Stimulated activated memory B cell treated with anti-CD40 and anti-IgM and Interleukin-4, amounts not matched to agents 10 μg/mL and 1 μg/mL and 100 μg/mL, for 72 hours (primary cell): ENCODE measurements around the gene ASIC2.

Experiments
- ATAC-seq: fragments of 150-1000 bp; cut with Tn5 transposase; 2 replicates; pipeline ENCODE4 v1.10.0; 2021
- H3K27ac Mint-ChIP-seq: one replicate; pipeline ENCODE4 v1.8.0; 2022; ENCODE audit warnings: mild to moderate bottlenecking, mixed read lengths
- H3K27me3 Mint-ChIP-seq: one replicate; pipeline ENCODE4 v1.8.0; 2022; ENCODE audit warnings: mixed read lengths
- H3K36me3 Mint-ChIP-seq: one replicate; pipeline ENCODE4 v1.8.0; 2022; ENCODE audit warnings: mixed read lengths
- H3K4me1 Mint-ChIP-seq: one replicate; pipeline ENCODE4 v1.8.0; 2022; ENCODE audit warnings: mixed read lengths
- H3K4me3 Mint-ChIP-seq: one replicate; pipeline ENCODE4 v1.8.0; 2022; ENCODE audit warnings: mild to moderate bottlenecking, moderate library complexity, mixed read lengths
- H3K9me3 Mint-ChIP-seq: one replicate; pipeline ENCODE4 v1.8.0; 2022; ENCODE audit warnings: mixed read lengths

The ASIC2 gene

DNA sequence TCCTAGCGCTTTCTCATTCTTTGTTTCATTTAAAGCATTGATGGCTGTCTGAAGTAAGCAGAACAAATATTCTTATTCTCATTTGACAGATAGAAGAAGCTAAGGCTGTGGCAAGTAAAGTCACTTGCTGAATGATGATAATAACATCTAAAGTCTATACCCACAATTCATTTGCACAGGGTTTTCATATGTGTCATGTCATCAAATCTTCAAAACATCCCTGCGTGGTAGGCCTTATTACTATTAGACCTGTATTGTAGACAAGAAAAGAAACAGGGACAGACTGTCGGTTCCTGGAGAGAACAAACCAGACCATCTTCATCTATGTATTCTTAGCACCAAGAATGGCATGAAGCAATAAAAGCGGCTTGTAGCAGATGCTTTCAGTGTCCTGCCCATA is 85.9 kb downstream of the ASIC2 start:
- Mint-ChIP-seq H3K4me3 (no peak overlapping the region), H3K4me1 (no peaks in the 10 kb centered on the region), H3K36me3 (no peaks in the 10 kb centered on the region), H3K9me3 (no peaks in the 10 kb centered on the region), H3K27me3 (no peaks in the 10 kb centered on the region), H3K27ac (no peak overlapping the region)
- no peak for ATAC-seq

GRCh38 chr17:33205552-33205951 is 87.5 kb downstream of the ASIC2 start:
- Mint-ChIP-seq H3K27me3 (no peaks in the 10 kb centered on the region), H3K36me3 (no peaks in the 10 kb centered on the region), H3K9me3 (no peaks in the 10 kb centered on the region), H3K27ac (no peak overlapping the region), H3K4me1 (no peaks in the 10 kb centered on the region), H3K4me3 (no peak overlapping the region)
- no peak for ATAC-seq

DNA sequence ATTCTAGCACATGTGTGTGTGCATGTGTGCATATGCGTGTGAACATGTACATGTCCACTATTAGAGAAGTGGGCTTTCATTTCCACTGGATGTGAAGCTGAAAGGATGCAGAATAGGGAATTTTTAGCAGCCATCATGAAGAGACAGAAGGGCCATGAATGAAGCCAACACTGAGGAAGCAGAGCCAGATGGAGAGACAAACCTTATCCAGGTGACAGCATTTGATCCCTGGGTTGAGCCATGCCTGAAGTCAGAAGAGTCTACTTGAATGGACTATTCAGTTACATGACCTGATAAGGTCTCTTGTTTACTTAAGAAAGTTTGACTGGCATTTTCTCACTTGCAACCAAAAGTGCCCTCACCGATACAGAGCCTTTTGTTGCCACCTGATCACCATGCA is 88.4 kb downstream of the ASIC2 start:
- H3K36me3 Mint-ChIP-seq, result no peaks in the 10 kb centered on the region
- H3K4me3 Mint-ChIP-seq, result no peak overlapping the region
- H3K27ac Mint-ChIP-seq, result no peak overlapping the region
- no peak for ATAC-seq
- no peaks in the 10 kb centered on the region for H3K27me3 Mint-ChIP-seq
- H3K9me3 Mint-ChIP-seq, result no peaks in the 10 kb centered on the region
- no peaks in the 10 kb centered on the region for H3K4me1 Mint-ChIP-seq

- H3K27ac Mint-ChIP-seq, result no peak overlapping the region
- no peak overlapping the region for H3K4me3 Mint-ChIP-seq
- H3K27me3 Mint-ChIP-seq, result no peaks in the 10 kb centered on the region
- ATAC-seq, result no peak
- H3K9me3 Mint-ChIP-seq, result no peaks in the 10 kb centered on the region
- H3K4me1 Mint-ChIP-seq, result no peaks in the 10 kb centered on the region
- H3K36me3 Mint-ChIP-seq, result no peaks in the 10 kb centered on the region
Measured at GRCh38 chr17:33204156-33204555, 88.9 kb downstream of the ASIC2 start.

GRCh38 chr17:33202796-33203495 is 90.1 kb downstream of the ASIC2 start:
- Mint-ChIP-seq H3K27ac (no peak overlapping the region), H3K27me3 (no peaks in the 10 kb centered on the region), H3K9me3 (no peaks in the 10 kb centered on the region), H3K4me1 (no peaks in the 10 kb centered on the region), H3K4me3 (no peak overlapping the region), H3K36me3 (no peaks in the 10 kb centered on the region)
- ATAC-seq, result no peak

GRCh38 chr17:33202021-33202420 is 91.1 kb downstream of the ASIC2 start:
- H3K9me3 Mint-ChIP-seq, result no peaks in the 10 kb centered on the region
- no peak overlapping the region for H3K27ac Mint-ChIP-seq
- no peaks in the 10 kb centered on the region for H3K27me3 Mint-ChIP-seq
- no peak overlapping the region for H3K4me3 Mint-ChIP-seq
- H3K4me1 Mint-ChIP-seq, result no peaks in the 10 kb centered on the region
- H3K36me3 Mint-ChIP-seq, result no peaks in the 10 kb centered on the region
- no peak for ATAC-seq

DNA sequence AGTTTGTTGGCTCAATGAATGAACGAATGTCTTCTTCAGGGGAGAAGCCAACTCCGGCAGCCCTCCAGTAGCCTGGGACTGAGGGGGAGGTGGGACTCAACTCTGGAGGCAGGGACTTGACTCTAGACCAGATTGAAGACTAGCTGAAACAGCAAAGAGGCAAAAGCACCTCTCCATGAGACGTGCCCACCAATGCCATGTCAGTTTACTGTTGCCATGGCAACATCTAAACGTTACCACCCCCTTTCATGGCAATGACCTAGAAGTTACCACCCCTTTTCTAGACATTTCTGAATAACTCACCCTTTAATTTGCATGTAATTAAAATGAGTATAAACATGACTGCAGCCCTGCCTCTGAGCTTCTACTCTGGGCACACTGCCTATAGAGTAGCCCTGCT is 91.8 kb downstream of the ASIC2 start:
- Mint-ChIP-seq H3K27me3 (no peaks in the 10 kb centered on the region), H3K27ac (no peak overlapping the region), H3K4me3 (no peak overlapping the region), H3K9me3 (no peaks in the 10 kb centered on the region), H3K4me1 (no peaks in the 10 kb centered on the region), H3K36me3 (no peaks in the 10 kb centered on the region)
- ATAC-seq, result no peak

GRCh38 chr17:33200587-33200986 is 92.5 kb downstream of the ASIC2 start:
- no peak overlapping the region for H3K27ac Mint-ChIP-seq
- H3K4me1 Mint-ChIP-seq, result no peaks in the 10 kb centered on the region
- no peaks in the 10 kb centered on the region for H3K27me3 Mint-ChIP-seq
- H3K9me3 Mint-ChIP-seq, result no peaks in the 10 kb centered on the region
- no peak for ATAC-seq
- no peaks in the 10 kb centered on the region for H3K36me3 Mint-ChIP-seq
- no peak overlapping the region for H3K4me3 Mint-ChIP-seq

DNA sequence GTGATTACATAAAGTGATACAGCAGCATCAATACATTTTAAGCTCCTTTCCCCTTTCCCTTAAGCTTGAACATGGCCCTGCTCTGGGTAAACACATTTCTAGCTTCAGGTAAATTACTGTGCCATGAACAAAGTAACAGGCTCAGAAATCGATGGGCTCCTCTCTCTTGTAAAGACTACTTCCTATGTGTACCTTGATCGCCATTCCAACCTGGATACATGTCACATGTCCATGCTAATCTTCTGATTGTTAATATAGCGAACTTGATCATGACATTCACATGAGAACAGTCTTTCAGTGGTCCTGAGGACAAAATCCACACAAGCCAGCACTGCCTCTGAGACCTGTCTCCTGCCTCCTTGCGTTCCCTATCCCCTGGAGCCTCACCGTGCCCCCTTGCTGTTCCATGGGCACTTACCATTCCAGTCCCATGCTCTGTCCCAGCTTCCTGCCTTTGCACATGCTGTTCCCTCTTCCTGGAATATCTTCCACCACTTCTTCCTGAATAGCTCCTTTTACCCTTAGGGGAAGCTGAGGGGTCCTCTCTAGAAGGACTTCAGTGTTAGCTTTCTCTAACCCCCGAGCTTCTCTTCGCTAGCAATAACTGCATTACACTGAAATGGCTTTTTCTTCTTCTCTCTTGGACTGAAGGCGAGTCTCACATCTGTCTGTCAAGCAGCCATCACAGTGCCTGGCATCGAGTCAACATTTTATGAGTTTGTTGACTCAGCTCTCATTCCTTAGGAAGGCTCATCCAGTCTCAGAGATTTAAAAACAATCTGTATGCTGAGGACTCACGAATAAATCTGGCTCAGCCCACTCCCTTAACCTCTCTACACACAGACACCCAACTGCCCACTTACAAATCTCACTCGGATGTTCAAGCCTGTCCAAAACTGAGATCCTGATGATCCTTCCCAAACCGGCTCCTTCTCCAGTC is 93.3 kb downstream of the ASIC2 start:
- no peak overlapping the region for H3K4me3 Mint-ChIP-seq
- H3K27me3 Mint-ChIP-seq, result no peaks in the 10 kb centered on the region
- no peak overlapping the region for H3K27ac Mint-ChIP-seq
- H3K4me1 Mint-ChIP-seq, result no peaks in the 10 kb centered on the region
- ATAC-seq, result no peak
- H3K36me3 Mint-ChIP-seq, result no peaks in the 10 kb centered on the region
- no peaks in the 10 kb centered on the region for H3K9me3 Mint-ChIP-seq

DNA sequence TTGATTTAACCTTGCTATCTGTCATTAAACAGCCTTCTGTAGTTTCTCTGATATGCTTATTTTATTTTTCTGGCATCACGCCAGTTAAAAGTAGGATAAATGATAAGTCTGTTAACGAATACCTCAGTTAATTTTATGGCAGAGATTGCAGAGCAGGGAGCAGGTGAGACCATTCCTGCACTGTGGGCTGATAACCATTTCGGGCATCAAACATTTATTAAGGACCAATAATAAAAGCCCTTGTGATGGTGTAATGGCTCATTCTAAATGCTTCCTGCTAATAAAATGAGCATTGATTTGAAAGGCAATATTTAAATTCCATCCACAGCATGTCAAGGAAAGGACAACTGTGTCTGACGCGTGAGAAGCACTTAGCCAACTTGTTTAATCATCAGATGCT is 94.1 kb downstream of the ASIC2 start:
- Mint-ChIP-seq H3K4me1 (no peaks in the 10 kb centered on the region), H3K4me3 (no peak overlapping the region), H3K36me3 (no peaks in the 10 kb centered on the region), H3K9me3 (no peaks in the 10 kb centered on the region), H3K27me3 (peaks cover 6% of the 10 kb centered on the region), H3K27ac (no peak overlapping the region)
- no peak for ATAC-seq

DNA sequence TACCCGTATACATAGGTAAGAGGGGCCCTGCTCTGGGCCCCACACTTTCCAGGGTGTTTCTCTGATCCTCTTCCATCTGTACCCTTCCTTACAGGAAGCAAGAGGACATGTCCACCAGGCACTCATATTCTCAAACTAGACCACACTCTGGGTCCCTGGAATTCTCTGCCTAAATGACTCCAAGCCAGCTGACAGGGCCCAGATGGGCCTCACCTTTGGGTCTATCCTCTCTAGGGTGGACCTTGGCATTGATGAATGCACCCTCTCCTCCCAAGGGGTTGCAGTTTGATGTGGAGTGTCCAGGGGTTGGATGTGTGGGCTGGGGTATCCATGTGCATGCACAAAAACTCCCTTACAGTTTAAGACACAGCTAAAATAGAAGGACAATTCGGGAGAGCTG is 95.8 kb downstream of the ASIC2 start:
- no peaks in the 10 kb centered on the region for H3K9me3 Mint-ChIP-seq
- peaks cover 12% of the 10 kb centered on the region for H3K27me3 Mint-ChIP-seq
- no peak for ATAC-seq
- H3K27ac Mint-ChIP-seq, result no peak overlapping the region
- no peaks in the 10 kb centered on the region for H3K36me3 Mint-ChIP-seq
- H3K4me1 Mint-ChIP-seq, result no peaks in the 10 kb centered on the region
- no peak overlapping the region for H3K4me3 Mint-ChIP-seq

DNA sequence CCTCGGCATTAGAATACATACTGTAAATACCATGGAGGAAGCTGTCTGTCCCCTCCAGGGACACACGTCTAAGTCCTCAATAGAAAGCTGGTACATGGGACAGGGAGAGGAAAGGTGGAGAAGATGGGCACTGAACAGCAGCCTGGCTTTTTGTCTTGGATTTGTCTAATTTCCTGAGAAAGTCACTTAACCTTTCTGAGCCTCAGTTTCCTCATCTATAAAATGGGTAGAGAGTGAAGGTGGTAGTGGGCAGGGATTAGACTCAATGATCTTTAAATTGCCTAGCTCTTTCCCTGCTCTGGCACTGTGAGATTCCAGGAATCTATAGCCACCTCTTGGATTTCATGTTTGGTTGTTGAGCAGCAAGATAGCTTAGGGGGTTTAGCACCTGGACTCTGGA is 96.2 kb downstream of the ASIC2 start:
- H3K9me3 Mint-ChIP-seq, result no peaks in the 10 kb centered on the region
- no peak overlapping the region for H3K27ac Mint-ChIP-seq
- H3K36me3 Mint-ChIP-seq, result no peaks in the 10 kb centered on the region
- ATAC-seq, result no peak
- H3K27me3 Mint-ChIP-seq, result peaks cover 12% of the 10 kb centered on the region
- no peaks in the 10 kb centered on the region for H3K4me1 Mint-ChIP-seq
- no peak overlapping the region for H3K4me3 Mint-ChIP-seq

GRCh38 chr17:33192951-33193911 is 99.9 kb downstream of the ASIC2 start:
- no peak for ATAC-seq
- no peaks in the 10 kb centered on the region for H3K4me1 Mint-ChIP-seq
- peaks cover 34% of the 10 kb centered on the region for H3K27me3 Mint-ChIP-seq
- H3K4me3 Mint-ChIP-seq, result no peak overlapping the region
- H3K9me3 Mint-ChIP-seq, result no peaks in the 10 kb centered on the region
- H3K27ac Mint-ChIP-seq, result no peak overlapping the region
- no peaks in the 10 kb centered on the region for H3K36me3 Mint-ChIP-seq

DNA sequence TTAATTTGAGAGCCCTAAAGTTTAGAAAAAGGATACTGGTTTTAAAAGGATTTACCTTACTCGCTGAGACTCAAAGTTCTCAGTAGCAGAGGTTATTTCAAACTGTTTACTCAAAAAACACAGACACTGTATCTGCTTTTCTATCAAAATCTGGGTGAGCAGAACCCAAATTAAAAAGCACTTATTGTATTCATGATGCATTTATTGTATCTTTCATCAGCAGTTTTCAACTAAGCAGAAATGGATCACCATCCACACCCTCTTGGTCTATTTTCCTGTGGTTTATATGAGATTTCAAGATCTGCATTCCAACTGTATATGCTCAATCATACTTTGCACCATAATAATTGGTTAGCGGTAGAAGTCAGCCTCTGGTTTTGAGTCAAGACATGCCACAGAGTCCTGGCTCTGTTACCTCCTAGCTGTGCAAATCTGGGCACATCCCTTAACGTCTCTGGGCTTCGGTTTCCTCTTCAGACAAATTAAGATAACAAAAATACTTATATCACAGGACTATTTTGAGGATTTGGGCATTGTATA is 109.5 kb downstream of the ASIC2 start:
- H3K36me3 Mint-ChIP-seq, result no peaks in the 10 kb centered on the region
- H3K4me1 Mint-ChIP-seq, result no peaks in the 10 kb centered on the region
- H3K9me3 Mint-ChIP-seq, result no peaks in the 10 kb centered on the region
- ATAC-seq, result no peak
- H3K4me3 Mint-ChIP-seq, result no peak overlapping the region
- H3K27me3 Mint-ChIP-seq, result peaks cover 34% of the 10 kb centered on the region
- no peak overlapping the region for H3K27ac Mint-ChIP-seq

DNA sequence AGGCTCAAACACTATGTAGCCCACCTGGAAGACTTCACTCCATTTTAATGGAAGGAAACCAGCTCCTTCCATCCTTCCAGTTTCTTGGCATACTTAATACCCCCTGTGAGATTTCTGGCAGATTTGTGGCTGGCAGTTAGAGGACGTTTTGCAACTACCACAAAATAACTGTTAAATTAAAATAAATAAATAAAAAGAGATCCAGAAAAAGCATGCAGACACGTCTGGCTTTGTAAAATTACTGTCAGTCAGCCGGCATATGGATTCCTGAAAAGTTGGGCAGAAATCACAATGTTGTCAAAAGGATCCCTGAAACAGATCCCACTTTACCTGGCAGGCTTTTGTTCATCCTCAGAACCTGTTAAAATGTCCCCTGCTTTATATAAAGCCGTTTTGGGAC is 113.9 kb downstream of the ASIC2 start:
- Mint-ChIP-seq H3K27ac (no peak overlapping the region), H3K4me1 (no peaks in the 10 kb centered on the region), H3K4me3 (no peak overlapping the region), H3K27me3 (peaks cover 36% of the 10 kb centered on the region), H3K36me3 (no peaks in the 10 kb centered on the region), H3K9me3 (no peaks in the 10 kb centered on the region)
- ATAC-seq, result no peak
